Measurements from ENCODE around the gene TCF3.

The TCF3 gene

GRCh38 chr19:1655131-1655981 is 2.9 kb upstream of the TCF3 start:
- TF ChIP-seq CTCF (IDR thresholded peaks at IDR 0.05), result no peak
- no peak overlapping the region for H3K4me3 ChIP-seq (ENCODE audit: low read depth in 1 of 2, low read length in 1 of 2)
- peaks cover 7 to 17% of the 10 kb centered on the region in 2 experiments for H3K4me1 ChIP-seq (ENCODE audit: control insufficient read depth in 1 of 2, insufficient read depth in 1 of 2, low read depth in 1 of 2, low read length in 1 of 2)
- no peaks in the 10 kb centered on the region for H3K9me3 ChIP-seq
- H3K27ac ChIP-seq, result no peak overlapping the region
- H3K36me3 ChIP-seq, result no peaks in the 10 kb centered on the region
- peaks cover 35% of the 10 kb centered on the region for H3K27me3 ChIP-seq

- Histone ChIP-seq H3K4me3 (ENCODE audit: low read depth in 1 of 2, low read length in 1 of 2) (no peak overlapping the region), H3K27ac (no peak overlapping the region), H3K4me1 (ENCODE audit: control insufficient read depth in 1 of 2, insufficient read depth in 1 of 2, low read depth in 1 of 2, low read length in 1 of 2) (peaks cover 7 to 17% of the 10 kb centered on the region in 2 experiments), H3K36me3 (no peaks in the 10 kb centered on the region), H3K27me3 (peaks cover 31% of the 10 kb centered on the region), H3K9me3 (no peaks in the 10 kb centered on the region)
- no peak for TF ChIP-seq CTCF (IDR thresholded peaks at IDR 0.05)
These were observed 1.9 kb upstream of the TCF3 start for GRCh38 chr19:1654178-1654792.

- Histone ChIP-seq H3K27me3 (peaks cover 23% of the 10 kb centered on the region), H3K27ac (peak overlapping the region; percentile 98), H3K4me1 (ENCODE audit: control insufficient read depth in 1 of 2, insufficient read depth in 1 of 2, low read depth in 1 of 2, low read length in 1 of 2) (peaks cover 7 to 17% of the 10 kb centered on the region in 2 experiments), H3K4me3 (ENCODE audit: low read depth in 1 of 2, low read length in 1 of 2) (peak overlapping the region; percentile 68 to 84), H3K36me3 (no peaks in the 10 kb centered on the region), H3K9me3 (no peaks in the 10 kb centered on the region)
- TF ChIP-seq CTCF (IDR thresholded peaks at IDR 0.05), result no peak
These were observed 849 bp upstream of the TCF3 start for GRCh38 chr19:1653300-1653628.

- Histone ChIP-seq H3K36me3 (no peaks in the 10 kb centered on the region), H3K27ac (no peak overlapping the region), H3K4me3 (ENCODE audit: low read depth in 1 of 2, low read length in 1 of 2) (peak overlapping the region; percentile 34 to 63), H3K27me3 (peaks cover 22% of the 10 kb centered on the region), H3K4me1 (ENCODE audit: control insufficient read depth in 1 of 2, insufficient read depth in 1 of 2, low read depth in 1 of 2, low read length in 1 of 2) (peaks cover 7 to 17% of the 10 kb centered on the region in 2 experiments), H3K9me3 (no peaks in the 10 kb centered on the region)
- no peak for TF ChIP-seq CTCF (IDR thresholded peaks at IDR 0.05)
These were observed 685 bp downstream of the TCF3 start for GRCh38 chr19:1651568-1652291.

- Histone ChIP-seq H3K27me3 (peaks cover 22% of the 10 kb centered on the region), H3K27ac (no peak overlapping the region), H3K4me1 (ENCODE audit: control insufficient read depth in 1 of 2, insufficient read depth in 1 of 2, low read depth in 1 of 2, low read length in 1 of 2) (peaks cover 7 to 17% of the 10 kb centered on the region in 2 experiments), H3K4me3 (ENCODE audit: low read depth in 1 of 2, low read length in 1 of 2) (peak overlapping the region; percentile 34 to 63), H3K9me3 (no peaks in the 10 kb centered on the region), H3K36me3 (no peaks in the 10 kb centered on the region)
- no peak for TF ChIP-seq CTCF (IDR thresholded peaks at IDR 0.05)
These were observed 1.5 kb downstream of the TCF3 start for GRCh38 chr19:1650650-1651567.
